ENCODE measurements around the gene ZNF446. TPM values are rescaled to one million over a fixed set of nuclear protein-coding genes. Genes with fewer than 3 reads are reported as not detected.

ZNF446 gene
- total RNA-seq, 1 donor from 2014 or later, result 6.0 TPM

DNA sequence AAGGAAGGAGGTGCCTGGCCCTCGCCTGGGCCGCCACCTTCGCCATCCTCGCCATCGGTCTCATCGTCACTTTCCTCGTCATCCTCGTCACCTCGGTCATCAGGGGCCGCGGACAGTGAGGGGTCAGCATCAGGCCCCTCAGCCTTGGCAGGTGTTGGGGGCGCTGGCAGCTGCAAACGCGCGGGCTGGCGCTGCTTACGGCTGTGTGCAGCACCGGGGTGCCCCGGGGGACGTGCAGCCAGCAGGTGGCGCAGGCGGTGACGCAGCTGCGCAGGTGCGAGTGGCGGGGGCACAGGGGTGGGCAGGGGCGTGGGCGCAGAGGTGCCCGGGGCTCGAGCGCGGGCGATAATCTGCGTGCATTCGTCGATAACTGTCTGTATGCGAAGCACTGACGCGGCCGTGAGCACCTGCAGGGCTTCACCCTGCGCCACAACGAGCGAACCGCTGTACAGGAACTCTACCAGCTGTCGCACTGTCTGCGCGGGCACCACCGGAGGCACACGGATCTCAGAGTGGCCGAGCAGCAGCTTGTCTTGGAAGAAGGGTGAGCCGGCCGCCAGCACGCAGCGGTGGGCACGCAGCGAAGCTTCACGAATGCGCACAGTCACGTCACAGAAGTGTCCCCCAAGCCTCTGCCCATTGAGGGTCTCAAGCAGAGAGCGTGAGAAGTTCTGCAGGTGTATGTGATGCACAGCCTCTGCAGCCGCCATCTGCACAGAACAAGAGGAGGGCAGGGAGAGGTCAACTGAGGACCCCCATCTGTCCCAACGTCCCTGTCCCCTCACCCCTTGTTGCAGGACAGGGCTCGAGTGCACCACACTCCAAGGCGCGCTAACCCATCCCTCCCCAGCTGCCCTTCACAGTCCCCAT lies 41.0 kb downstream of the ZNF446 start:
- no peak for TF ChIP-seq EZH2 (IDR thresholded peaks at IDR 0.05; ENCODE audit: insufficient read depth, low read length)
- TF ChIP-seq, protein P1, sequence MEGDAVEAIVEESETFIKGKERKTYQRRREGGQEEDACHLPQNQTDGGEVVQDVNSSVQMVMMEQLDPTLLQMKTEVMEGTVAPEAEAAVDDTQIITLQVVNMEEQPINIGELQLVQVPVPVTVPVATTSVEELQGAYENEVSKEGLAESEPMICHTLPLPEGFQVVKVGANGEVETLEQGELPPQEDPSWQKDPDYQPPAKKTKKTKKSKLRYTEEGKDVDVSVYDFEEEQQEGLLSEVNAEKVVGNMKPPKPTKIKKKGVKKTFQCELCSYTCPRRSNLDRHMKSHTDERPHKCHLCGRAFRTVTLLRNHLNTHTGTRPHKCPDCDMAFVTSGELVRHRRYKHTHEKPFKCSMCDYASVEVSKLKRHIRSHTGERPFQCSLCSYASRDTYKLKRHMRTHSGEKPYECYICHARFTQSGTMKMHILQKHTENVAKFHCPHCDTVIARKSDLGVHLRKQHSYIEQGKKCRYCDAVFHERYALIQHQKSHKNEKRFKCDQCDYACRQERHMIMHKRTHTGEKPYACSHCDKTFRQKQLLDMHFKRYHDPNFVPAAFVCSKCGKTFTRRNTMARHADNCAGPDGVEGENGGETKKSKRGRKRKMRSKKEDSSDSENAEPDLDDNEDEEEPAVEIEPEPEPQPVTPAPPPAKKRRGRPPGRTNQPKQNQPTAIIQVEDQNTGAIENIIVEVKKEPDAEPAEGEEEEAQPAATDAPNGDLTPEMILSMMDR (IDR thresholded peaks at IDR 0.05; ENCODE audit: insufficient read depth, low read depth, low read length), result no peak
- Histone ChIP-seq H3K4me1 (ENCODE audit: insufficient read depth, low read length) (peaks cover 16% of the 10 kb centered on the region), H3K4me2 (ENCODE audit: low read length) (no peak overlapping the region), H3K27ac (ENCODE audit: low read depth, low read length) (no peak overlapping the region), H3K36me3 (ENCODE audit: insufficient read depth, low read length) (peaks cover 2% of the 10 kb centered on the region), H3K27me3 (ENCODE audit: insufficient read depth, low read length) (no peaks in the 10 kb centered on the region), H3K79me2 (ENCODE audit: insufficient read depth, low read length) (peaks cover 47% of the 10 kb centered on the region), H3K9ac (ENCODE audit: low read length) (no peak overlapping the region), H3K4me3 (ENCODE audit: insufficient read depth, low read depth, low read length) (no peak overlapping the region), H3K9me3 (ENCODE audit: insufficient read depth, low read depth, low read length) (no peaks in the 10 kb centered on the region), H2AFZ (ENCODE audit: low read depth, low read length) (no peak overlapping the region), H4K20me1 (ENCODE audit: insufficient read depth, low read length) (peaks cover 23% of the 10 kb centered on the region)
- Mint-ChIP-seq H3K9me3 (ENCODE audit: unreplicated experiment) (no peaks in the 10 kb centered on the region), H3K27ac (ENCODE audit: unreplicated experiment) (peak overlapping the region; percentile 47), H3K4me3 (ENCODE audit: unreplicated experiment) (peak overlapping the region; percentile 100), H3K27me3 (ENCODE audit: low read depth, unreplicated experiment) (no peaks in the 10 kb centered on the region), H3K4me1 (ENCODE audit: low read depth, unreplicated experiment) (peaks cover 24% of the 10 kb centered on the region), H3K36me3 (ENCODE audit: low read depth, unreplicated experiment) (peaks cover 12% of the 10 kb centered on the region)
- FAIRE-seq (no peak), DNase-seq (ENCODE audit: low read depth) (no peak)

DNA sequence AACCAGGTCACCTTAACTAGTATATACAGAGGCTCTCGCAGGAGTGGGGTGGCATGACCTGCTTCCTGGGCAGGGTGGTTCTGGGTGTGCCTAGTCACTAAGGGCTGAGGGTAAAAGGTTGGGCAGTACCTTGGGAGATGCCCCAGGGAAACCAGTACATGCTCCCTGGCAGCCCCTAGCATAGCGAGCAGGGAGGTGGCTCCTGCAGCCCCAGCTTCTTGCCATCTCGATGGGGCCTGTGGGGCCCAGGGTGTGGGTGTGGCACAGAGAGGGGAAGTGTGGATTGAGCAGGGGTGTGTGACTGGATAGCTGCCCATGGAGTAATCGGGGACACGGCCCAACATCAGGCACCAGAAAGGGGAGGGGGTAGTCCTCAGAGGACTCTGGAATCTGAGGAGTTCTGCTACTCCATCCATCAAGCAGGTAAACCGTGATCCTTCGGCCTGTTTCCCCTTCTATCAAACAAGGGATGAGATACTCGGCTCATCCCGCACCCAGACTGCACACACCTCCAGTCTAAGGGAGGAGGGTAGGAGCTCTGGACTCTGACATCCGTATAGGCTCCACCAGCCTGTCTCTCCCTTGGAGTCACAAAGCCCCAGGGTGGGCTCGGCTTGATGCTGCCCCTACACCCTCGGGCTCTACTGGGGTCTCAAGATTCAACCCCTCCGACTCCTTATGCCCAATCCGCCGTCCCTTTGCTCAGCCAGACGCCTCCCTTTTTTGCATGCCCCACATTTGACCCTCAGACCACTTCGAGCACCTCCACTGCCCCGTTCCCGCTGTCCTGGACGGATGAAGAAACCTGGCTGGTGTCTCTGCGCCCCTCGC lies 42.3 kb downstream of the ZNF446 start:
- Mint-ChIP-seq H3K27ac (ENCODE audit: unreplicated experiment) (peak overlapping the region; percentile 94), H3K4me1 (ENCODE audit: low read depth, unreplicated experiment) (peaks cover 24% of the 10 kb centered on the region), H3K4me3 (ENCODE audit: unreplicated experiment) (peak overlapping the region; percentile 100), H3K9me3 (ENCODE audit: unreplicated experiment) (no peaks in the 10 kb centered on the region), H3K27me3 (ENCODE audit: low read depth, unreplicated experiment) (no peaks in the 10 kb centered on the region), H3K36me3 (ENCODE audit: low read depth, unreplicated experiment) (peaks cover 12% of the 10 kb centered on the region)
- no peaks in the 10 kb centered on the region for H3K27me3 ChIP-seq (ENCODE audit: insufficient read depth, low read length)
- peak overlapping the region; percentile 96 for H3K4me2 ChIP-seq (ENCODE audit: low read length)
- H2AFZ ChIP-seq (ENCODE audit: low read depth, low read length), result peak overlapping the region; percentile 88
- peak overlapping the region; percentile 86 for H3K27ac ChIP-seq (ENCODE audit: low read depth, low read length)
- H3K9ac ChIP-seq (ENCODE audit: low read length), result peak overlapping the region; percentile 93
- DNase-seq (ENCODE audit: low read depth) (no peak), FAIRE-seq (no peak)
- no peaks in the 10 kb centered on the region for H3K9me3 ChIP-seq (ENCODE audit: insufficient read depth, low read depth, low read length)
- peaks cover 20% of the 10 kb centered on the region for H4K20me1 ChIP-seq (ENCODE audit: insufficient read depth, low read length)
- peak overlapping the region; percentile 82 for H3K4me3 ChIP-seq (ENCODE audit: insufficient read depth, low read depth, low read length)
- peaks cover 47% of the 10 kb centered on the region for H3K79me2 ChIP-seq (ENCODE audit: insufficient read depth, low read length)
- TF ChIP-seq, protein P1 (IDR thresholded peaks at IDR 0.05; ENCODE audit: insufficient read depth, low read depth, low read length), result no peak
- no peak for TF ChIP-seq EZH2 (IDR thresholded peaks at IDR 0.05; ENCODE audit: insufficient read depth, low read length)
- H3K4me1 ChIP-seq (ENCODE audit: insufficient read depth, low read length), result peaks cover 16% of the 10 kb centered on the region
- H3K36me3 ChIP-seq (ENCODE audit: insufficient read depth, low read length), result peaks cover 2% of the 10 kb centered on the region

All from astrocyte (in vitro differentiated cells and primary cell).